PC-9 (cell line): ENCODE measurements around the gene LSM11. TPM values are rescaled to one million over a fixed set of nuclear protein-coding genes. Genes with fewer than 3 reads are reported as not detected.

Experiments used
- BruUV-seq: library from RNA; stranded (reverse); fragments of 400-500 nt; replicated peaks from 2 replicates; lab custom pipeline; 2021; lab: Mats Ljungman, UMichigan
- CTCF ChIA-PET: fragments of 300-600 bp; sonication (Branson Sonifier 250); formaldehyde crosslinking; loops from one replicate; lab custom pipeline; 2022; ENCODE audit warnings: antibody characterized with exemption; lab: Charles Lee
- POLR2A ChIA-PET: fragments of 300-600 bp; sonication (Branson Sonifier 250); formaldehyde crosslinking; loops from one replicate; lab custom pipeline; 2022; ENCODE audit warnings: antibody characterized with exemption; ENCODE audit not compliant: unreplicated experiment; lab: Charles Lee
- DNase-seq, 2 experiments: peaks; one replicate each; pipeline versions ENCODE4 v3.0.0 to v3.0.0-alpha.2; 2015 to 2022; ENCODE audit warnings: mixed read lengths in 1 of 2
- H2AFZ ChIP-seq: fragments of 200-600 bp; sonication (generic); 2 replicates; pipeline ENCODE4 v1.8.1; 2017; ENCODE audit warnings: antibody characterized with exemption
- H3F3A ChIP-seq: fragments of 200-600 bp; sonication (generic); 2 replicates; pipeline ENCODE4 v1.8.1; 2017; ENCODE audit warnings: antibody characterized with exemption, mild to moderate bottlenecking, low read depth; ENCODE audit not compliant: insufficient read depth
- H3K27ac ChIP-seq: fragments of 200-600 bp; sonication (generic); 2 replicates; pipeline ENCODE4 v1.6.1; 2016; ENCODE audit warnings: mixed run types
- H3K27me3 ChIP-seq: fragments of 200-600 bp; sonication (generic); 2 replicates; pipeline ENCODE4 v1.6.1; 2016; ENCODE audit warnings: low read depth, mixed run types; ENCODE audit not compliant: insufficient read depth
- H3K36me3 ChIP-seq: fragments of 200-600 bp; sonication (generic); 2 replicates; pipeline ENCODE4 v1.6.1; 2016; ENCODE audit warnings: low read depth, mixed run types
- H3K4me1 ChIP-seq: fragments of 200-600 bp; sonication (generic); replicated peaks from 2 replicates; pipeline ENCODE4 v1.6.1; 2016; ENCODE audit warnings: mixed run types; ENCODE audit not compliant: insufficient read depth
- H3K4me2 ChIP-seq: fragments of 200-600 bp; sonication (generic); 2 replicates; pipeline ENCODE4 v1.6.1; 2017; ENCODE audit warnings: mixed run types
- H3K4me3 ChIP-seq: fragments of 200-600 bp; sonication (generic); 2 replicates; pipeline ENCODE4 v1.6.1; 2016; ENCODE audit warnings: mixed run types
- H3K79me2 ChIP-seq: fragments of 200-600 bp; sonication (generic); 2 replicates; pipeline ENCODE4 v1.6.1; 2017; ENCODE audit warnings: low read depth, mixed run types
- H3K9me2 ChIP-seq: fragments of 200-600 bp; sonication (generic); 2 replicates; pipeline ENCODE4 v1.8.1; 2017; ENCODE audit warnings: mild to moderate bottlenecking; ENCODE audit not compliant: insufficient read depth
- H3K9me3 ChIP-seq: fragments of 200-600 bp; sonication (generic); 2 replicates; pipeline ENCODE4 v1.8.1; 2016; ENCODE audit warnings: low read depth; ENCODE audit not compliant: insufficient read depth
- H4K20me1 ChIP-seq: fragments of 200-600 bp; sonication (generic); 2 replicates; pipeline ENCODE4 v1.8.1; 2017; ENCODE audit not compliant: insufficient read depth
- CTCF ChIP-seq: fragments of 200-600 bp; sonication (generic); conservative IDR thresholded peaks from 2 replicates; pipeline ENCODE4 v1.6.1; 2017; ENCODE audit warnings: mixed run types, antibody characterized with exemption, mild to moderate bottlenecking, moderate library complexity
- EZH2 ChIP-seq: fragments of 200-600 bp; sonication (generic); IDR thresholded peaks from 2 replicates; pipeline ENCODE4 v1.8.0; 2017; ENCODE audit warnings: antibody characterized with exemption, low read depth
- intact Hi-C: fragments of 100-400 bp; cut with micrococcal nuclease; formaldehyde crosslinking; loops from one replicate; pipeline ENCODE4 v1.10.0; 2022; ENCODE audit not compliant: unreplicated experiment
- total RNA-seq: library from RNA; stranded (reverse); gene quantifications from 2 replicates; pipeline ENCODE4 v1.2.3, GENCODE V29; 2021

The LSM11 gene
- total RNA-seq, 1 experiment from 2014 or later: 1.9 TPM

GRCh38 chr5:157747173-157747740 is 3.7 kb downstream of the LSM11 start:
- Histone ChIP-seq H3K27ac (no peak overlapping the region), H3K4me1 (peaks cover 12% of the 10 kb centered on the region), H4K20me1 (no peaks in the 10 kb centered on the region), H3K4me2 (no peak overlapping the region), H3K27me3 (no peaks in the 10 kb centered on the region), H2AFZ (no peak overlapping the region), H3K4me3 (no peak overlapping the region), H3K36me3 (no peaks in the 10 kb centered on the region), H3K9me3 (no peaks in the 10 kb centered on the region), H3K9me2 (no peaks in the 10 kb centered on the region), H3K79me2 (no peaks in the 10 kb centered on the region; the same call in 1 of the 2 replicates), H3F3A (peaks cover 3% of the 10 kb centered on the region; the same call in 1 of the 2 replicates)
- CTCF ChIA-PET: no interaction called here
- POLR2A ChIA-PET: no interaction called here
- no peak for TF ChIP-seq CTCF
- TF ChIP-seq EZH2: no peak
- BruUV-seq: no TSS peak
- no peak for DNase-seq
- intact Hi-C loops: no loop called here

- TF ChIP-seq CTCF: no peak
- no peak for TF ChIP-seq EZH2
- H4K20me1 ChIP-seq: no peaks in the 10 kb centered on the region
- H3K4me3 ChIP-seq: no peak overlapping the region
- no peak overlapping the region for H3K27ac ChIP-seq
- ChIA-PET POLR2A (no interaction called here), CTCF (no interaction called here)
- no peaks in the 10 kb centered on the region for H3K9me3 ChIP-seq
- no peaks in the 10 kb centered on the region for H3K36me3 ChIP-seq
- peaks cover 9% of the 10 kb centered on the region for H3K4me1 ChIP-seq
- no peaks in the 10 kb centered on the region; the same call in 1 of the 2 replicates for H3K79me2 ChIP-seq
- intact Hi-C loops: no loop called here
- no peaks in the 10 kb centered on the region for H3F3A ChIP-seq
- H3K27me3 ChIP-seq: no peaks in the 10 kb centered on the region
- no peak for DNase-seq
- no peak overlapping the region for H2AFZ ChIP-seq
- no TSS peak for BruUV-seq
- H3K9me2 ChIP-seq: no peaks in the 10 kb centered on the region
- no peak overlapping the region for H3K4me2 ChIP-seq
These were observed 4.5 kb downstream of the LSM11 start for GRCh38 chr5:157747766-157748700.

GRCh38 chr5:157748760-157749461 is 5.4 kb downstream of the LSM11 start:
- no peak overlapping the region for H3K4me3 ChIP-seq
- no peak for TF ChIP-seq EZH2
- TF ChIP-seq CTCF: no peak
- H2AFZ ChIP-seq: no peak overlapping the region
- H3K79me2 ChIP-seq: no peaks in the 10 kb centered on the region; the same call in 1 of the 2 replicates
- H3K9me3 ChIP-seq: no peaks in the 10 kb centered on the region
- H4K20me1 ChIP-seq: no peaks in the 10 kb centered on the region
- H3F3A ChIP-seq: no peaks in the 10 kb centered on the region
- intact Hi-C loops: no loop called here
- H3K4me2 ChIP-seq: no peak overlapping the region
- no peaks in the 10 kb centered on the region for H3K36me3 ChIP-seq
- no peaks in the 10 kb centered on the region for H3K27me3 ChIP-seq
- no peak overlapping the region for H3K27ac ChIP-seq
- ChIA-PET POLR2A (interaction anchor here (0.5 kb wide), 1 partner anchor 386 kb away, joined by 3 read pairs; no protein-coding TSS in a partner anchor), CTCF (no interaction called here)
- no peaks in the 10 kb centered on the region for H3K9me2 ChIP-seq
- DNase-seq: no peak
- no TSS peak for BruUV-seq
- H3K4me1 ChIP-seq: peaks cover 7% of the 10 kb centered on the region
